K562 (cell line): ENCODE data around the gene TERT.

Source experiments
- CTCF ChIP-seq, 3 experiments: IDR thresholded peaks in 2 of 3; conservative IDR thresholded peaks in 1 of 3; 2 replicates each; pipeline ENCODE4 v1.5.1; 2011 to 2012; ENCODE audit warnings: low read length in 3 of 3, mild to moderate bottlenecking in 3 of 3, control low read depth in 2 of 3, improper control_type of control experiment in 1 of 3, inconsistent platforms in 1 of 3, low read depth in 1 of 3, mixed read lengths in 1 of 3, moderate library complexity in 1 of 3; ENCODE audit not compliant: insufficient read depth in 2 of 3
- IRF9 ChIP-seq: fragments of 450-650 bp; IDR thresholded peaks from 2 replicates; pipeline ENCODE4 v1.6.1; 2016; ENCODE audit warnings: missing biosample characterization, missing genetic modification characterization
- KDM5B ChIP-seq: fragments of 200-600 bp; sonication (generic); IDR thresholded peaks from 2 replicates; pipeline ENCODE4 v1.6.1; 2012; ENCODE audit warnings: low read depth, mild to moderate bottlenecking, moderate library complexity, low read length, control low read depth, inconsistent platforms; ENCODE audit not compliant: insufficient replicate concordance
- ZNF324 ChIP-seq: fragments of 250-450 bp; sonication (Bioruptor Pico); IDR thresholded peaks from 2 replicates; pipeline ENCODE4 v1.4.0; 2020; ENCODE audit warnings: mild to moderate bottlenecking

- TF ChIP-seq IRF9 (tag) (no peak), CTCF (IDR thresholded peaks at IDR 0.05 in 2 of 3, conservative IDR thresholded peaks at IDR 0.05 in 1 of 3; ENCODE audit: insufficient read depth in 2 of 3, low read depth in 1 of 3, low read length in 3 of 3) (no peak), ZNF324 (CRISPR knock-in tag) (no peak), KDM5B (no peak)
These were observed 41.3 kb downstream of the TERT start for GRCh38 chr5:1253456-1254105.
